ENCODE results near the gene MYBBP1A.

Gene MYBBP1A

GRCh38 chr17:4539025-4539424 lies 16.2 kb downstream of the MYBBP1A start:
- in situ Hi-C loops (cut with HindIII; ENCODE audit: low sequenced_read_pairs): no loop called here

GRCh38 chr17:4538236-4539002 lies 16.8 kb downstream of the MYBBP1A start:
- in situ Hi-C loops (cut with HindIII; ENCODE audit: low sequenced_read_pairs): no loop called here

GRCh38 chr17:4537451-4538235 lies 17.5 kb downstream of the MYBBP1A start:
- in situ Hi-C loops (cut with HindIII; ENCODE audit: low sequenced_read_pairs): no loop called here

GRCh38 chr17:4536742-4537411 lies 18.3 kb downstream of the MYBBP1A start:
- in situ Hi-C loops (cut with HindIII; ENCODE audit: low sequenced_read_pairs): no loop called here

GRCh38 chr17:4536259-4536741 lies 18.9 kb downstream of the MYBBP1A start:
- in situ Hi-C loops (cut with HindIII; ENCODE audit: low sequenced_read_pairs): no loop called here

GRCh38 chr17:4535667-4536258 lies 19.4 kb downstream of the MYBBP1A start:
- in situ Hi-C loops (cut with HindIII; ENCODE audit: low sequenced_read_pairs): no loop called here

GRCh38 chr17:4534928-4535666 lies 20.1 kb downstream of the MYBBP1A start:
- in situ Hi-C loops (cut with HindIII; ENCODE audit: low sequenced_read_pairs): no loop called here

GRCh38 chr17:4534515-4534914 lies 20.7 kb downstream of the MYBBP1A start:
- in situ Hi-C loops (cut with HindIII; ENCODE audit: low sequenced_read_pairs): no loop called here

- in situ Hi-C loops (cut with HindIII; ENCODE audit: low sequenced_read_pairs): no loop called here
Measured at GRCh38 chr17:4533523-4534504, 21.4 kb downstream of the MYBBP1A start.

- in situ Hi-C loops (cut with HindIII; ENCODE audit: low sequenced_read_pairs): no loop called here
Measured at GRCh38 chr17:4532860-4533522, 22.2 kb downstream of the MYBBP1A start.

GRCh38 chr17:4531988-4532736 lies 23.0 kb downstream of the MYBBP1A start:
- in situ Hi-C loops (cut with HindIII; ENCODE audit: low sequenced_read_pairs): no loop called here

- in situ Hi-C loops (cut with HindIII; ENCODE audit: low sequenced_read_pairs): no loop called here
Measured at GRCh38 chr17:4530799-4531730, 24.1 kb downstream of the MYBBP1A start.

GRCh38 chr17:4529533-4530152 lies 25.5 kb downstream of the MYBBP1A start:
- in situ Hi-C loops (cut with HindIII; ENCODE audit: low sequenced_read_pairs): no loop called here

- in situ Hi-C loops (cut with HindIII; ENCODE audit: low sequenced_read_pairs): no loop called here
Measured at GRCh38 chr17:4527566-4528125, 27.5 kb downstream of the MYBBP1A start.

- in situ Hi-C loops (cut with HindIII; ENCODE audit: low sequenced_read_pairs): no loop called here
Measured at GRCh38 chr17:4527134-4527533, 28.1 kb downstream of the MYBBP1A start.
